Common myeloid progenitor, CD34-positive (primary cell): ENCODE data around the gene NABP2.

Source experiments
- CTCF ChIA-PET: fragments of 350-600 bp; sonication (Branson Sonifier 250); formaldehyde crosslinking; loops from one replicate; lab custom pipeline; 2021; ENCODE audit warnings: antibody characterized with exemption; lab: Charles Lee
- POLR2A ChIA-PET: fragments of 350-600 bp; sonication (Branson Sonifier 250); formaldehyde crosslinking; loops from one replicate; lab custom pipeline; 2021; ENCODE audit warnings: antibody characterized with exemption; lab: Charles Lee
- DNase-seq, 3 donors: peaks; one replicate each; pipeline versions ENCODE4 v3.0.0 to v3.0.0-alpha.2; 2013
- H3K27ac ChIP-seq, 2 experiments: 1 replicate in 1 of 2; 2 replicates in 1 of 2; pipeline ENCODE4 v1.7.0; 2013; ENCODE audit warnings: inconsistent platforms in 2 of 2, low read length in 2 of 2, mild to moderate bottlenecking in 2 of 2, low read depth in 1 of 2, moderate library complexity in 1 of 2; ENCODE audit not compliant: severe bottlenecking in 2 of 2, insufficient read depth in 1 of 2, poor library complexity in 1 of 2
- H3K27me3 ChIP-seq, 5 experiments: replicated peaks in 2 of 5; 1 replicate in 3 of 5; 2 replicates in 2 of 5; pipeline versions ENCODE4 v1.6.1 to v1.7.0; 2013; ENCODE audit warnings: low read length in 4 of 5, mild to moderate bottlenecking in 2 of 5, moderate library complexity in 2 of 5, inconsistent platforms in 1 of 5; ENCODE audit not compliant: insufficient read depth in 5 of 5, control insufficient read depth in 4 of 5
- H3K36me3 ChIP-seq, 4 experiments: 1 replicate in 2 of 4; 2 replicates in 2 of 4; pipeline versions ENCODE4 v1.6.1 to v1.7.0; 2013; ENCODE audit warnings: low read length in 3 of 4, control low read depth in 1 of 4, mild to moderate bottlenecking in 1 of 4; ENCODE audit not compliant: control insufficient read depth in 4 of 4, insufficient read depth in 4 of 4
- H3K4me1 ChIP-seq, 4 experiments: 1 replicate in 3 of 4; 2 replicates in 1 of 4; pipeline versions ENCODE4 v1.6.1 to v1.7.1; 2013; ENCODE audit warnings: low read length in 3 of 4, mild to moderate bottlenecking in 3 of 4, control low read depth in 1 of 4, inconsistent platforms in 1 of 4, moderate library complexity in 1 of 4; ENCODE audit not compliant: control insufficient read depth in 4 of 4, insufficient read depth in 4 of 4; ENCODE audit errors: control extremely low read depth in 1 of 4
- H3K4me3 ChIP-seq, 7 experiments: 1 replicate in 4 of 7; 2 replicates in 3 of 7; pipeline versions ENCODE4 v1.5.1 to v1.7.0; 2013; ENCODE audit warnings: mild to moderate bottlenecking in 7 of 7, low read length in 6 of 7, moderate library complexity in 6 of 7, inconsistent platforms in 2 of 7, low read depth in 2 of 7, control low read depth in 1 of 7; ENCODE audit not compliant: insufficient read depth in 4 of 7, control insufficient read depth in 1 of 7; ENCODE audit errors: extremely low read depth in 1 of 7
- H3K9me3 ChIP-seq, 5 experiments: 1 replicate in 4 of 5; 2 replicates in 1 of 5; pipeline versions ENCODE4 v1.6.1 to v1.7.1; 2013; ENCODE audit warnings: low read length in 4 of 5, mild to moderate bottlenecking in 2 of 5, inconsistent platforms in 1 of 5, low read depth in 1 of 5, moderate library complexity in 1 of 5; ENCODE audit not compliant: control insufficient read depth in 4 of 5, insufficient read depth in 2 of 5; ENCODE audit errors: control extremely low read depth in 1 of 5
- WGBS: methylation state at CpG from one replicate; pipeline ENCODE4 v1.1.5; 2013; ENCODE audit not compliant: insufficient coverage; 5-methylcytosine and 5-hydroxymethylcytosine counted together

NABP2 gene

GRCh38 chr12:56274299-56274698 is 50.2 kb downstream of the NABP2 start:
- no peaks in the 10 kb centered on the region for H3K27me3 ChIP-seq
- H3K27ac ChIP-seq, result no peak overlapping the region

GRCh38 chr12:56278905-56279304 is 54.8 kb downstream of the NABP2 start:
- no peak overlapping the region for H3K4me3 ChIP-seq
- peaks cover 29 to 77% (median 59%) of the 10 kb centered on the region in 4 experiments for H3K36me3 ChIP-seq
- no peaks in the 10 kb centered on the region for H3K27me3 ChIP-seq
- DNase-seq, result no peak
- ChIA-PET CTCF (interaction anchor here (0.8 to 2.1 kb wide), 5 partner anchors 8 to 45 kb away, joined by 3 to 8 read pairs (median 3); no protein-coding TSS in a partner anchor), POLR2A (no interaction called here)
- H3K4me1 ChIP-seq, result no peaks in the 10 kb centered on the region
- H3K9me3 ChIP-seq, result no peaks in the 10 kb centered on the region
- 100% methylated on average over 2 of the region's 3 CpGs for WGBS
- no peak overlapping the region for H3K27ac ChIP-seq

More at GRCh38 chr12:56274299-56274698, 50.2 kb downstream of the NABP2 start:
- ChIA-PET CTCF (no interaction called here), POLR2A (no interaction called here)
- peaks cover 15 to 72% (median 56%) of the 10 kb centered on the region in 4 experiments for H3K36me3 ChIP-seq
- WGBS, result no CpG with 5 or more reads among the region's 2 CpGs
- no peak overlapping the region for H3K4me3 ChIP-seq
- no peaks in the 10 kb centered on the region for H3K4me1 ChIP-seq
- H3K9me3 ChIP-seq, result no peaks in the 10 kb centered on the region
- no peak for DNase-seq
